CD4-positive, alpha-beta T cell treated with Interleukin-21 for 1 hour (primary cell): ENCODE results near the gene GEMIN4.
A peak's percentile ranks its signal among the peaks of the same experiment; 100 is the strongest.
"Not testable (repeated sequence)": the region's sequence is repeated elsewhere in the genome, so short reads cannot be mapped to it uniquely, and the experiment has no call there.

Experiments used
- DNase-seq: peaks from one replicate; pipeline ENCODE4 v3.0.0-alpha.2; 2020

GEMIN4 gene

DNA sequence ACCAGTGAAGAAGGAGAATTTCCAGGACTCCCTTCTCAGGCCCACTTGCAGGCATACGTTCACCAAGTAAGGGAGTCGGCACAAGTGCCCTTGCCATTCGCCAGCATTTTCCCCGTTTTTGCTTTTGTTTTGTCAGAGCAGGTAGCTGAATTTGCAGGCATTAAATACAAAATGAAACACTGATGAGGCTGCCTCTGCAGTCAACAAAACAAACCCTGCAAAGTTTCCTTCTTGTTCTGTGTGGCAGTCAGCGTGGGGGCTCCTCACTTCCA, 22.2 kb upstream of the GEMIN4 start:
- DNase-seq = no peak

DNA sequence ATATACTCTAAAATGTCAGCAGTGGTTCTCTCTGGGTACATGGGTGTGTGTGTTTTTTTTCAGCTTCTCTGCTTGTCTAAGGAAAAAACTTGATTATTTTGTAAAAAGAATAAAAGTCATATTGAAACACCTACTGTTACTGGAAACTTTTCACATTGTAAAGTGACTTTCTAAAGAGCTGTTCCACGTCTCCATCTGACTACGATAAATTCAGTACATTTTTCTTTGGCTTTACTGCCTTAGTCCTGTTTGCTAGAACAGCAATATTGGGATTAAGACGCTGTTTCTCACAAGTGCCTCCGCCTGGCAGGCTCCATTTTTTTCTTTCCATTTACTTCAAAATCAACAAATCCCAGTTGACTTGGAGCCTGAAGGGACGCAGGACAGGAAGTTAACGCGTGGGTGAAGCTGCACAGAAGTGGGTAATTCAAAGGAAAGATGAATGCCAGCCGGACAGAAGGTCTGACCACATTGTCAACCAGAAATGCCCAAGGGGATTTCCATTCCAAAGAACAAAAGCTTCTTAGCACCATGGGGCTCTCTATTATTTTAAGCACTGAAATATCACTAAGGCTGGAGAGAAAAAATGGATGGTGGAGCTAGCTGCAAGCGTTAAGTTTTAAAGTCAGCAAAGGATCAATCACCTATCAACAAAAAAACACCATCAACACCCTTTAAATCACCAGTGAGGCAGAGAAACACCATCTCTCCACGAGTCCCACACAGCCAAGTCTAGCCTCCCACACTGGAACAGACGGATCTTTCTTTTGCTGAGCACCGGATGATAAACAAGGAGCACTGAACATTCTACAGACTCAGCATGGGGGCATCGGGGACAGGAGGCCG, 21.6 kb upstream of the GEMIN4 start:
- no peak for DNase-seq

DNA sequence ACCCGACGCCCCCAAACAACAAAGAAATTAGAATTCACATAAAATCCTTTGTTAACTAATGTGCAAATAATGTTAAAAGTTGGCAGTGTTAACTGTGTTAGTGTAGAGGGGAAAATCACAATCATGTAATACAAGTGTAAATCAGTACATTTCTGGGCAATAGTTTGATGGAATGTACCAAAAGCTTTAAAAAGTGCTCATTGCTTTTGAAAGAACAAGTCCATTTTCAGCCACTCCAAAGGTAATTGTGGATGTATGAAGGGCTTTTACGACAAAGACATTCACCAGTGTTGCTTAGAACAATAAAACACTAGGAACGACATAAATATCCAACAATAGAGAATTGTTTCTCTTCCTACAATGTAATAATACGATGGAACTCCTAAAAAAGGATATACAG, 21.0 kb upstream of the GEMIN4 start:
- no peak for DNase-seq

DNA sequence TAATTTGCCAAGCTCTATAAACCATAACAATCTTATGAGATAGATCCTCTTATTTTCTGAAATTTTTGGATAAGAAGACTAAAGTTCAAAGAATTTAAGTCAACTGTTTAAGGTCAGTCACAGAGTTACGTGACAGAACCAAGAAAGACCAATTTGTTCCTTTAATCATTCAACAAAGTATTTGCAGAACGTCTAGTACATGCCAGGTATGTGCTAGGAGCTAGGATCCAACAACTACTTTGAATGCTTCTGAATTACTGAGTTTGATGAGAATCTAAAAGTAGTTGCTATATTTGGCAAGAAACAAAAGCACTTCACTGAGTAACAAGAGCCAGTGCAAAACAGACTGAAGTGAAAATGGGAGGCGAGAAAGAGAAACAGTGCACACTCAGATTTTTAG, 15.0 kb upstream of the GEMIN4 start:
- no peak for DNase-seq

DNA sequence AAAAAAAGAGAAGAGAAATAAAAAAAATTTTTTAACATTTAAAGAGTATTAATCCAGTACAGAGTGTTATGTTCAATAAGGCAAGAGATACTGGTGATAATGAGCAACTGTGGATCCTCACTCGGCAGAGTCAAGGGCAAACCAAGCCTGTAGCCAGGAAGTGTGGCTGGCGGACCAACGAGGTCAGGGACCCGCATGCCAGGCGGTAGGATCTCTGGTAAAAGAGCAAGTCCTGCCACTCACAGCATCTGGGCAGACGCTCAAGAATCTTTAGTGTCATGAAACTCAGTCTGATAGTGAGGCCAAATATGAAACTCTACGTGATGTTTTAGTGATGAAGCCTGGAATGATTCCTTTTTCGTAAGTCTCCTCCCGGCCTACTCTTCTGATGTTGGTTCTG, 8.3 kb upstream of the GEMIN4 start:
- no peak for DNase-seq

- DNase-seq = no peak
Measured at GRCh38 chr17:759964-760363, 7.9 kb upstream of the GEMIN4 start.

DNA sequence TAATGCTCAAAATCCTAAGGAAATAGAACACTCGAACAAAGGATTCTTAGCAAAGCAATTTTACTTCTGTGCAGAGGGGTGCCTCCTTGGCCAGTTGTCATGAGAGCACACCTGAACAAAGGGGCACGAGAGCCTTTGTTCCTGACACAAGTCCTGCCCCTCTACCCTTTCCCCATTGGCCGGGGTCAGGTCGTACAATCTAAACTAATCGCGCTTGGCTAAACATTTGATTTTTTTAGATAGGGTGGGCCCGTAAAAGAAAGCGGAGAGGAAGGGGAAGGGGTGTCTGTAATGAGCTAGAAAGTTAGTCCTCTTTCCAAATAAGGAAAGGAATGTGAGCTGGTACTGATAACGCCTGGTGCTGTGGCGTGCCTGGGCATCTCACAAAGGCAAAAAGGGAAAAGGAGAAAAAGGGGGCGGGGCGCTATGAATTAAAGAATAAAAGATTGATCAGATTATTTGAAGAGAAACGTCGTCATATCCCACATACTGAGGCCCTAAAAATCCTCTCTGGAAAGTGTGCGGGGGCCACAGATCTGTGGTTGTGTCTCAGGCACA, 4.0 kb upstream of the GEMIN4 start:
- DNase-seq = not testable (repeated sequence)

DNA sequence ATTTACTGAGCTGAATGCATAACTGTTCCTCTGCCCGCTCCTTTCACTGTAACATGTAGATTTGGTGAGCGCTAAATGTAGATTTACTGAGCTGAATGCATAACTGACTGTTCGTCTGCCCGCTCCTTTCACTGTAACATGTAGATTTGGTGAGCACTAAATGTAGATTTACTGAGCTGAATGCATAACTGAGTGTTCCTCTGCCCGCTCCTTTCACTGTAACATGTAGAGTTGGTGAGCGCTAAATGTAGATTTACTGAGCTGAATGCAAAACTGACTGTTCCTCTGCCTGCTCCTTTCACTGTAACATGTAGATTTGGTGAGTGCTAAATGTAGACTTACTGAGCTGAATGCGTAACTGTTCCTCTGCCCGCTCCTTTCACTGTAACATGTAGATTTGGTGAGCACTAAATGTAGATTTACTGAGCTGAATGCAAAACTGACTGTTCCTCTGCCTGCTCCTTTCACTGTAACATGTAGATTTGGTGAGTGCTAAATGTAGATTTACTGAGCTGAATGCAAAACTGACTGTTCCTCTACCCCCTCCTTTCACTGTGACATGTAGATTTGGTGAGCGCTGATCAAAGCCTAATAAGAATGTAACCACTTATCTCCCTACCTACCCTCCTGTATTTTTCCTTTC, 3.4 kb upstream of the GEMIN4 start:
- DNase-seq = not testable (repeated sequence)

DNA sequence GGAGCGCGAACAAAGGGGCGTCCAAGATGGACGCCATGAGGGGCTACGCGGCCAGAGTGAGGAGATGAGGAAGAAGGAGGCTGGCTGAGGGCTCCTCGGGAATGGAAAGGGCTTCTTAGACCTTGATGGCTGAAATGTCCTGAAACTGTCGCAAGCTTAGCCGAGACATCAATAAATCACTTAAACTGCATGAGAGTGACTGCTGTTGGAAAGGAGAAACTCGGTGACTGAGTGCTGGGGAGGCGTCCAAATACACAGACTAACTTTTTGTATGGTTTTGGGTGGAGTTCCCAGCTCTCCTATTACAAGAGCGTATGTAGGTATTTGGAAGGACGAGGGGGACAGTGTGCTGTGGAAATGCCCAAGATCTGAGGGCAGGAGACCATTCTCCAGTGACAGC, 1.4 kb upstream of the GEMIN4 start:
- no peak for DNase-seq

DNA sequence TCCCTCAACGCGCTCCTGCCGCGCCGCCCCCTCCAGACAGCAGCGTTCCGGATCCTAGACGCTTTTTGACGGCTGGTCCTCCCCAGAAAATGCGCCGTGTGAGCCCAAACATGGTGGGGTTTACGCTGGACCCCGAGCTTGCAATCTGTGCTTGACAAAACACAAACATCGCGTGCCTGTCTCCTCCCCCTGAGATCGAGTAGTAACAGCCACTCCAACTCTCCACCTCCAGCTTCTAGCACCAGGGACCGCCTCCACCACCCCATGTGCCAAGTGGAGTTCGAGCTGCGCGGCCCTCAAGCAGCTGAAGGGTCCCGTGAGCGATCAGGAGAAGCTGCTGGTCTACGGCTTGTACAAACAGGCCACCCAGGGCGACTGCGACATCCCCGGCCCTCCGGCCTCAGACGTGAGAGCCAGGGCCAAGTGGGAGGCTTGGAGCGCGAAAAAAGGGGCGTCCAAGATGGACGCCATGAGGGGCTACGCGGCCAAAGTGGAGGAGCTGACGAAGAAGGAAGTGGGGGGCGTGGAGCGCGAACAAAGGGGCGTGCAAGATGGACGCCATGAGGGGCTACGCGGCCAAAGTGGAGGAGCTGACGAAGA, 656 bp upstream of the GEMIN4 start:
- no peak for DNase-seq

DNA sequence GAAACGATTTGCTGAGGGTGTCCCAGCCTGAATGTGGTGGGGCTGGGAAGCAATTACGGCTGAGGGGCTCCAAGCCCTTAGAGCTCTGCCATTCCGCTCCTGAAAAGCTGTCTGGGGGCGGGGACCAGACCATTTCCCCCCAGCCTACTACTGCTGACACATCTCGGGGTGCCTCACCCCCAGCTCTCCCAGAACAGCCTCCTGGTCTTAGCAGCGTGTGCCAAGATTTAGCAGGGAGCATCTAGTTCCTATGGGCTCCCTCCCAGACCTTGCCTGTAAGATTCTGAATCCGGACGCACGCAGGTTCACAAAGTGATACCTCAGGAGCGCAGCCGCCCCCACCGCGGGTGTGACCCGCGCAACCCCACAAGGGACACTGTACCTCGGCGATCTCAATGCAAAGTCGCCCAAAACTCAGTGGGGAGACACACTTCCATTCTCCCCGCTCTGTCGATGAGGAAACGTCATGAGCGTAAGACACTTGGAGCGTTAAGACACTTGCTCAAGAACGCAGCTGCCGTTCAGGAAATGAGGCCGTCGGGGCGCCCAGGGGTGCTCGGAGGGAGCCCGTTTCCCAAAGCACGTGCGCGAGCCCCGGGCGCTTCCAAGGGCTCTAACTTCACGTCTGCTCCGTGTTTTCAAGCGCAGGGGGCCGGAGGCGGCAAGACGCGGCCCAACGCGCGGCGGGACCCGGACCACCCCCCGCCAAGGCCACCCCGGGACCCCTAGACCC, 629 bp downstream of the GEMIN4 start:
- peak; percentile 54 for DNase-seq

- no peak for DNase-seq
Measured at GRCh38 chr17:750431-751037, 1.5 kb downstream of the GEMIN4 start.

DNA sequence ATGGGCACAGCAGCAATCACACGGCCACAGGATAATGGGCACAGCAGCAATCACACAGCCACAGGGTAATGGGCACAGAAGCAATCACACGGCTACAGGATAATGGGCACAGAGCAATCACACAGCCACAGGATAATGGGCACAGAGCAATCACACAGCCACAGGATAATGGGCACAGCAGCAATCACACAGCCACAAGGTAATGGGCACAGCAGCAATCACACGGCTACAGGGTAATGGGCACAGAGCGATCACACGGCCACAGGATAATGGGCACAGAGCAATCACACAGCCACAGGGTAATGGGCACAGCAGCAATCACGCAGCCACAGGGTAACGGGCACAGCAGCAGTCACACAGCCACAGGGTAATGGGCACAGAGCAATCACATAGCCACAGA, 2.7 kb downstream of the GEMIN4 start:
- DNase-seq = not testable (repeated sequence)

DNA sequence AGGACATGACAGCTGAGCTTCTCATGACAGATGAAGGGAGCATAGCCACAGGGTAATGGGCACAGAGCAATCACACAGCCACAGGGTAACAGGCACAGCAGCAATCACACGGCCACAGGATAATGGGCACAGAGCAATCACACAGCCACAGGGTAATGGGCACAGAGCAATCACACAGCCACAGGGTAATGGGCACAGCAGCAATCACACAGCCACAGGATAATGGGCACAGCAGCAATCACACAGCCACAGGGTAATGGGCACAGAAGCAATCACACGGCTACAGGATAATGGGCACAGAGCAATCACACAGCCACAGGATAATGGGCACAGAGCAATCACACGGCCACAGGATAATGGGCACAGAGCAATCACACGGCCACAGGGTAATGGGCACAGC, 3.5 kb downstream of the GEMIN4 start:
- DNase-seq = not testable (repeated sequence)

DNA sequence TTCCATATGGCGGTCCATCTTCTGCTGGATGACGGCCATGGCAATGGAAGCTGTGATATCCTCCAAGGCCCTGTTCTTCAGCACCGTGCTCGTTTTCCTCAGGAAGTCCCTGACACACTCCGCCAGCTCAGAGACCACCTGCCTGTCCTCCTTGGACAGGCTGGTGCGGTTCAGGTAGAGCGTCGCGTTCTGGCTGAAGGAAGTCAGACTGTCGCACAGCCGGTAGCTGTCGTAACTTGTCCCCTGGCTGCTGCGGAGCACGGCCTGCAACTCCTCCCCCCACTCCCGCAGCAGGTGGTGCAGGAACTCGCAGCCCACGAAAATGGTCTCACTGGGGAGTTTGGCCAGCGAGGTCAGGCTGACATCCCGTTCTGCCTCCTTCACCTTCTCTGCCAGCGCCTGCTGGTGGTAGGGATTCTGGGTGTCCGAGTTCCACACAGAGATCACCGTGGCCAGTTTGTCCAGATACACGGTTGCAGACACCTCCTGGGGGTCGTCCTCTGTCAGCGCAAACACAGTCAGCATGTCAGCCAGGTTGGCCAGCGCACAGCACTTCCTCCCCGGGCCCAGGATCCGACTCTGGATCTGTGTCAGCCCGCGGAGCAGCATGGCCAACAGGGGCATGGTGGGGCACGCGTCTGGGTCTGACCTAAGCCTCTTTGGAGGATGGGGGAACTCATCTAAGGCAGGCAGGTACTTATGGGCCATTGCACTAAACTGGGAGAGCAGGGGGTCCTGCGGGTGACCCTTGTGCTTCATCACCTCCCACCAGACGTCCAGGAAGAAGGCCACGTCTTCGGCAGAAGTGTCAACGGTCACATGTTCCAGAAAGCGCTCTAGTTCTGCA, 5.1 kb downstream of the GEMIN4 start:
- no peak for DNase-seq

- DNase-seq = no peak
Measured at GRCh38 chr17:746181-746580, 5.9 kb downstream of the GEMIN4 start.

DNA sequence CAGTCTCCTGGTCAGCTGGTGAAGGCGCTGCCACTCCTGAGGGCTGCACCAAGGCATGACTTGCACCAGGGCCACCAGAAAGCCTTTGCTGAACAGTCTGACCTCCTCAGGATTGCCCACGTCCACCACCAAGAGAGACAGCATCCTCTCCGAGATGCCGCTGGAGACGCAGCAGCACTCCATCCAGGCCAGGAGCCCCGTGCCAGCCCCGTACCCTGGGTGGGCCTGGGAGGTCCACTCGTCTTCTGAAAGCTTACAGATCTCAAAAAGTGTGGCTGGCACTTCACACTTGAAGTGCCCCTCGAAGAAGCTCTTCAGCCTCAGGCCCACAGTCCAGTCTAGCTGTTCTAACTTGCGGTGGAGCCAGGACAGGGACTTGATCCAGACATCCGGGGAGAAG, 6.7 kb downstream of the GEMIN4 start:
- no peak for DNase-seq

DNA sequence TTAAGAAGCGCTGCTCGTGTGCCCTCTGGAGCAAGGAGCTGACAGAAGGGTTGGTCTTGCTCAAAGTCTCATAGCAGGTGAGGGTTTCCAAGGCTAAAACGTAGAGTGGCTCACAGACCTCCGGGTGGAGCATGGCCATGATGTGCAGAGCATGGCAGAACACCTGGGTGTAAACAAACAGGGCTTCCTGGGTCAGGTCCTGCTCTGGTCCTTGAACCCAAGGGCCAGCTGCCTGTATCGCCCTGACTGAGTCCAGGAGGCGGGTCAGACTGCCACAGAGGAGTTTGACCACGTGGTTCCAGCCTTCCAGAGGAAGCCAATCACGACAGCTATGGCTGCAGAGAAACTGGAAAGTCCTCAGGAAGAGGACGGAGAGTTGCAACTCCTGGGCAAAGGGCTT, 7.1 kb downstream of the GEMIN4 start:
- no peak for DNase-seq

- DNase-seq = no peak
Measured at GRCh38 chr17:743139-743538, 8.9 kb downstream of the GEMIN4 start.

- DNase-seq = no peak
Measured at GRCh38 chr17:742147-742793, 9.8 kb downstream of the GEMIN4 start.

- DNase-seq = peak; percentile 22
Measured at GRCh38 chr17:740240-741017, 11.6 kb downstream of the GEMIN4 start.
